Caco-2 (cell line): ENCODE results near the gene SLC38A9. TPM values are rescaled to one million over a fixed set of nuclear protein-coding genes. Genes with fewer than 3 reads are reported as not detected.

ENCODE experiments used
- BruUV-seq: library from RNA; stranded (reverse); fragments of 400-500 nt; replicated peaks from 2 replicates; lab custom pipeline; 2021; lab: Mats Ljungman, UMichigan
- CTCF ChIA-PET: fragments of 300-600 bp; sonication (Branson Sonifier 250); formaldehyde crosslinking; loops from one replicate; lab custom pipeline; 2022; ENCODE audit warnings: antibody characterized with exemption; lab: Charles Lee
- POLR2A ChIA-PET: fragments of 300-600 bp; sonication (Branson Sonifier 250); formaldehyde crosslinking; loops from one replicate; lab custom pipeline; 2022; ENCODE audit warnings: antibody characterized with exemption; lab: Charles Lee
- DNase-seq, 2 experiments: peaks; one replicate each; pipeline versions ENCODE4 v3.0.0 to v3.0.0-alpha.2; 2020 to 2022
- H3K27me3 ChIP-seq: replicated peaks from 2 replicates; pipeline ENCODE4 v1.6.0; 2011; ENCODE audit warnings: low read length; ENCODE audit not compliant: control insufficient read depth, insufficient read depth
- H3K36me3 ChIP-seq: 2 replicates; pipeline ENCODE4 v1.5.1; 2011; ENCODE audit warnings: low read length; ENCODE audit not compliant: control insufficient read depth, insufficient read depth
- H3K4me1 ChIP-seq: fragments of 250-450 bp; sonication (Bioruptor Pico); 2 replicates; pipeline ENCODE4 v1.5.1; 2020; ENCODE audit warnings: mild to moderate bottlenecking
- H3K4me3 ChIP-seq: 2 replicates; pipeline ENCODE4 v1.5.1; 2011; ENCODE audit warnings: low read depth, mild to moderate bottlenecking, control low read depth, low read length
- H3K9me3 ChIP-seq: fragments of 250-450 bp; sonication (Bioruptor Pico); 2 replicates; pipeline ENCODE4 v1.5.1; 2020; ENCODE audit warnings: mild to moderate bottlenecking, moderate library complexity
- H3K27ac Mint-ChIP-seq: one replicate; pipeline ENCODE4 v1.8.0; 2022; ENCODE audit warnings: mixed read lengths; ENCODE audit not compliant: unreplicated experiment
- H3K27me3 Mint-ChIP-seq: one replicate; pipeline ENCODE4 v1.8.0; 2022; ENCODE audit warnings: mixed read lengths; ENCODE audit not compliant: insufficient read depth, unreplicated experiment
- H3K36me3 Mint-ChIP-seq: one replicate; pipeline ENCODE4 v1.8.0; 2022; ENCODE audit warnings: mild to moderate bottlenecking, mixed read lengths; ENCODE audit not compliant: insufficient read depth, unreplicated experiment
- H3K4me1 Mint-ChIP-seq: one replicate; pipeline ENCODE4 v1.8.0; 2022; ENCODE audit warnings: low read depth, mixed read lengths; ENCODE audit not compliant: unreplicated experiment
- H3K4me3 Mint-ChIP-seq: one replicate; pipeline ENCODE4 v1.8.0; 2022; ENCODE audit warnings: mild to moderate bottlenecking, moderate library complexity, mixed read lengths; ENCODE audit not compliant: unreplicated experiment
- H3K9me3 Mint-ChIP-seq: one replicate; pipeline ENCODE4 v1.8.0; 2022; ENCODE audit warnings: mixed read lengths; ENCODE audit not compliant: unreplicated experiment
- intact Hi-C: fragments of 100-400 bp; cut with micrococcal nuclease; formaldehyde crosslinking; loops from one replicate; pipeline ENCODE4 v1.10.0; 2022; ENCODE audit not compliant: unreplicated experiment
- total RNA-seq: library from RNA; stranded (reverse); gene quantifications from 2 replicates; pipeline ENCODE4 v1.2.3, GENCODE V29; 2022
- TF ChIP-seq, protein P1 (sequence below), 2 experiments: fragments of 200-600 bp in 1 of 2; IDR thresholded peaks; 1 replicate in 1 of 2; 2 replicates in 1 of 2; pipeline versions ENCODE4 v1.5.1 to v1.8.0; 2011 to 2022; ENCODE audit warnings: antibody characterized with exemption in 1 of 2, control low read depth in 1 of 2, inconsistent platforms in 1 of 2, low read depth in 1 of 2, low read length in 1 of 2, mild to moderate bottlenecking in 1 of 2, moderate library complexity in 1 of 2; ENCODE audit not compliant: insufficient read depth in 1 of 2, severe bottlenecking in 1 of 2, unreplicated experiment in 1 of 2

SLC38A9 gene
- total RNA-seq, 1 experiment from 2014 or later = 66.9 TPM

DNA sequence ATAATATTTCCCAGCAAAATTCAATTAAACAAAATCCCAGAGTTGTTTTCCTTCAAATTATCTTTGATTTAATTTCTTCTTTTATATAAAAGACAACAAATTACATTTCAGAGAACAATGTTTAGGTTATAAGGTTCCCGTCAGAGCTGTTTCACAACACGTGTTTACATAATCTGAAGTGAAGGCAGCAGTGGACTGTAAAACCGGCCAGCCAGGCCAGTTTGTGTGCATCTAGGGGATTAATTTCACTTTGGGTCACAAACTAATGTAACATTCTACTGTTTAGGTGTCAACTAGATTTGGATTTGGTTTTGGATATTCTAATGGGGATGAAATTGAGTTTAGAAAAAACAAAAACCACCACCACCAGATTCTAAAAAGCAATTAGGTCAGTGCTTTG, 90.9 kb downstream of the SLC38A9 start:
- H3K36me3 ChIP-seq = no peaks in the 10 kb centered on the region
- H3K9me3 Mint-ChIP-seq = no peaks in the 10 kb centered on the region
- DNase-seq = no peak
- peaks cover 44% of the 10 kb centered on the region for H3K4me1 Mint-ChIP-seq
- ChIA-PET POLR2A (no interaction called here), CTCF (no interaction called here)
- H3K4me3 ChIP-seq = no peak overlapping the region
- H3K9me3 ChIP-seq = no peaks in the 10 kb centered on the region
- no TSS peak for BruUV-seq
- H3K4me1 ChIP-seq = peaks cover 43% of the 10 kb centered on the region
- no peaks in the 10 kb centered on the region for H3K27me3 Mint-ChIP-seq
- TF ChIP-seq, protein P1, sequence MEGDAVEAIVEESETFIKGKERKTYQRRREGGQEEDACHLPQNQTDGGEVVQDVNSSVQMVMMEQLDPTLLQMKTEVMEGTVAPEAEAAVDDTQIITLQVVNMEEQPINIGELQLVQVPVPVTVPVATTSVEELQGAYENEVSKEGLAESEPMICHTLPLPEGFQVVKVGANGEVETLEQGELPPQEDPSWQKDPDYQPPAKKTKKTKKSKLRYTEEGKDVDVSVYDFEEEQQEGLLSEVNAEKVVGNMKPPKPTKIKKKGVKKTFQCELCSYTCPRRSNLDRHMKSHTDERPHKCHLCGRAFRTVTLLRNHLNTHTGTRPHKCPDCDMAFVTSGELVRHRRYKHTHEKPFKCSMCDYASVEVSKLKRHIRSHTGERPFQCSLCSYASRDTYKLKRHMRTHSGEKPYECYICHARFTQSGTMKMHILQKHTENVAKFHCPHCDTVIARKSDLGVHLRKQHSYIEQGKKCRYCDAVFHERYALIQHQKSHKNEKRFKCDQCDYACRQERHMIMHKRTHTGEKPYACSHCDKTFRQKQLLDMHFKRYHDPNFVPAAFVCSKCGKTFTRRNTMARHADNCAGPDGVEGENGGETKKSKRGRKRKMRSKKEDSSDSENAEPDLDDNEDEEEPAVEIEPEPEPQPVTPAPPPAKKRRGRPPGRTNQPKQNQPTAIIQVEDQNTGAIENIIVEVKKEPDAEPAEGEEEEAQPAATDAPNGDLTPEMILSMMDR (IDR thresholded peaks at IDR 0.05; ENCODE audit: insufficient read depth in 1 of 2, low read depth in 1 of 2, low read length in 1 of 2, severe bottlenecking in 1 of 2, unreplicated experiment in 1 of 2) = no peak
- no peak overlapping the region for H3K27ac Mint-ChIP-seq
- H3K36me3 Mint-ChIP-seq = no peaks in the 10 kb centered on the region
- no peak overlapping the region for H3K4me3 Mint-ChIP-seq
- H3K27me3 ChIP-seq = no peaks in the 10 kb centered on the region
- intact Hi-C loops = no loop called here

DNA sequence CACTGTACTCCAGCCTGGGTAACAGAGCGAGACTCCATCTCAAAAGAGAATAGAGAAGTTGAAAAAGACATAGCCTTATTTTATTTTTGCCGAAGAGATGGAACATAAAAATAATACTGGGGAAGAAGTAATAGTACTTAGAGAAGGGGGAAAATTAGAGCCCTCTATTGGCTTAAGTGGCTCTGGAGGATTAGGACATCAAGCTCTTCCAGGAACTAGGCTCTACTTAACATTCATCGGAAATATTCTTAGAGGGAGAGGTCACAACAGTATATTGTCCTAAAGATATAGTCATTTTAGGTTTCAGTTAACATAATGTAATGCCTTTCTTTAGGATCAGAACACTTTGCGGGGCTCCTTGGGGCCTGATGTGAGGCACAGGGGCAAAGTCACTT, 91.4 kb downstream of the SLC38A9 start:
- Histone ChIP-seq H3K27me3 (no peaks in the 10 kb centered on the region), H3K4me3 (no peak overlapping the region), H3K9me3 (no peaks in the 10 kb centered on the region), H3K4me1 (peaks cover 38% of the 10 kb centered on the region), H3K36me3 (no peaks in the 10 kb centered on the region)
- Mint-ChIP-seq H3K9me3 (no peaks in the 10 kb centered on the region), H3K27ac (no peak overlapping the region), H3K36me3 (no peaks in the 10 kb centered on the region), H3K27me3 (no peaks in the 10 kb centered on the region), H3K4me1 (peaks cover 44% of the 10 kb centered on the region), H3K4me3 (no peak overlapping the region)
- POLR2A ChIA-PET = no interaction called here
- CTCF ChIA-PET = no interaction called here
- no TSS peak for BruUV-seq
- TF ChIP-seq, protein P1 (IDR thresholded peaks at IDR 0.05; ENCODE audit: insufficient read depth in 1 of 2, low read depth in 1 of 2, low read length in 1 of 2, severe bottlenecking in 1 of 2, unreplicated experiment in 1 of 2) = no peak
- intact Hi-C loops = no loop called here
- no peak for DNase-seq

DNA sequence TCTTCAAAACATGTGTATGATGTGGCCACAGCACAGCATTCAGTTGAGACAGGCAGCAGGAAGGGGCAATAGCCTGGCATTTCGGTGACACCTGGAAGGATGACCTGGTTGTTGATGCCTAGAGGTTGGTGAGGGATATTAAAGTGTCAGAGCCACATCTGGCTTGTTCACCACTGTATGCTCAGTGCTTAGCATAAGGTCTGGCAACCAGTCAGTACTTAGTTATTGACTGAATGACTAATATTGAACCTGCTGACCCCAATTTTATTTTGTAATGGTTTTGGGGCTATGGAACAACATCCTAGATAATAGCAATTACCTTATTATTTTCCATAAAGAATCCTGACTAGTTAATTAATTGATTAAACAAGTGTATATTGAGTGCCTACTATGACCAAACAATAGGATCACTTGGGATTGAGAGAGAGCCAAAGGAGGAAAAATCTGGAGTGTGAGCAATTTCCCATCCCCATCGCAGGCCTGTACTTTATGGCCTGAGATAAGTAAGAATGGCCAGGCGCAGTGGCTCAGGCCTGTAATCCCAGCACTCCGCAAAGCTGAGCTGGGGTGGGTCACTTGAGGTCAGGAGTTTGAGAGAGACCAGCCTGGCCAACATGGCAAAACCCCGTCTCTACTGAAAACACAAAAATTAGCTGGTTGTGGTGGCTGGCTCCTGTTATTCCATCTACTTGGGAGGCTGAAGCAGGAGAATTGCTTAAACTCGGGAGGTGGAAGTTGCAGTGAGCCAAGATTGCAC, 91.9 kb downstream of the SLC38A9 start:
- Histone ChIP-seq H3K4me3 (no peak overlapping the region), H3K27me3 (no peaks in the 10 kb centered on the region), H3K4me1 (peaks cover 33% of the 10 kb centered on the region), H3K36me3 (no peaks in the 10 kb centered on the region), H3K9me3 (no peaks in the 10 kb centered on the region)
- TF ChIP-seq, protein P1 (IDR thresholded peaks at IDR 0.05; ENCODE audit: insufficient read depth in 1 of 2, low read depth in 1 of 2, low read length in 1 of 2, severe bottlenecking in 1 of 2, unreplicated experiment in 1 of 2) = no peak
- ChIA-PET CTCF (interaction anchor here (0.8 kb wide), 1 partner anchor 72 kb away, joined by 3 read pairs; no protein-coding TSS in a partner anchor), POLR2A (no interaction called here)
- DNase-seq = no peak
- no TSS peak for BruUV-seq
- Mint-ChIP-seq H3K27me3 (no peaks in the 10 kb centered on the region), H3K36me3 (no peaks in the 10 kb centered on the region), H3K9me3 (no peaks in the 10 kb centered on the region), H3K4me3 (no peak overlapping the region), H3K27ac (no peak overlapping the region), H3K4me1 (peaks cover 43% of the 10 kb centered on the region)
- intact Hi-C loops = no loop called here
